GM19043 (cell line): ENCODE results near the gene SOCS1.

Source experiments
- ATAC-seq: cut with Tn5 transposase; IDR thresholded peaks from one replicate; pipeline ENCODE4 v1.9.1; 2021; ENCODE audit warnings: low read depth; ENCODE audit not compliant: unreplicated experiment

SOCS1 gene

DNA sequence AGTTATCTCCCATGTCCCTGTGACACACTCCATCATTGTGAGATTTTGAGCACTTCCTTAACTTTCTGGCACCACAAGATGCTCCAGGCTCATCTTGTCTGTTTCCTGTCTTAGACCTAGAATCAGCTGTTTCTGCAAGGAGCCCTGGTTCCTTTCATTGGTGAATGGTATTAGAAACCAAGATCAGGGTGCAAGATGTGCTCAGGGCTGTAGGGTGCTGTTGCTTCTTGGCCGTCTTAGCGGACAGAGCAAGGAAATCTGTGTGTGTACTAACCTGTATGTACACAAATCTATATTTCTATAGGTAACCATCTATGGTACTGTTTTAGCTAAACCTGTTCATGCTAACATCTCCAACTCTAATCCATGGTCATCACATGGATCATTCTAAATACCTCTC is 33.2 kb upstream of the SOCS1 start:
- no peak for ATAC-seq

DNA sequence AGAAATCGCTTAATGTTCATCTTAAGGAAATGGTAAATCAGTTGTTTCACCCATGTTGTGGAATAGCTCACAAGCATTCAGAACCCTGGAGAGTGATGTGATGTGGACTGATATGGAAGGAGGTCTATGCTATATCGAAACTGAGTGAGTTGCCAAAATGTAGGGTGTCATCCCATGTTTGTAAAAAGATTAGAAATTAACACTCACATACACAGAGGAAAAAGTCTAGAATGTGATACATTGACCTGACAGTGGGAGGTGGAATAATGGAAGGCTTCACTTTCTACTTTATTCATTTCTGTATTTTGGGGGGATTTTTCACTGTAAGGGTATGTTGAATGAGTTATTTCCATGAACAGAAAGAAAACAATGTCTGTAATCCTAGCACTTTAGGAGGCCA is 29.8 kb upstream of the SOCS1 start:
- no peak for ATAC-seq

DNA sequence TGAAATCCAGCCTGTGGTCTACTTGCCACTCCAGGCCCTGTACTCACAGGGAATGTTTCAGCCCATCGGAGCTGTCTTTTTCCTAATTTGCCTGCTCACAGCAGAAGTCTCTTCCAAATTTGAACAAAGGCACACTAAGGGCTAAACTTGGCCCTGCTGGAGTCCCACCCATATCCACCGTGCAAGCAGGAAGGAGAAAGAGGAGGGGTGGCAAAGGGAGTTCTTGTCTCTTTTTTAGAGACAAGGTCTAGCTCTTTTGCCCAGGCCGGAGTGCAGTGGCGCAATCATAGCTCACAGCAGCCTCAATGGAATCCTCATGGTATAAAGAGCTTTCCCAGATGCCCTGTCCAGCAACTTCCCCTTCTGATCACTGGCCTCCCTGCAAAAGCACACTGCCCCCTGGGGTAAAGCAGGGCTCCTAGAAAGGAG is 27.8 kb upstream of the SOCS1 start:
- ATAC-seq: no peak

DNA sequence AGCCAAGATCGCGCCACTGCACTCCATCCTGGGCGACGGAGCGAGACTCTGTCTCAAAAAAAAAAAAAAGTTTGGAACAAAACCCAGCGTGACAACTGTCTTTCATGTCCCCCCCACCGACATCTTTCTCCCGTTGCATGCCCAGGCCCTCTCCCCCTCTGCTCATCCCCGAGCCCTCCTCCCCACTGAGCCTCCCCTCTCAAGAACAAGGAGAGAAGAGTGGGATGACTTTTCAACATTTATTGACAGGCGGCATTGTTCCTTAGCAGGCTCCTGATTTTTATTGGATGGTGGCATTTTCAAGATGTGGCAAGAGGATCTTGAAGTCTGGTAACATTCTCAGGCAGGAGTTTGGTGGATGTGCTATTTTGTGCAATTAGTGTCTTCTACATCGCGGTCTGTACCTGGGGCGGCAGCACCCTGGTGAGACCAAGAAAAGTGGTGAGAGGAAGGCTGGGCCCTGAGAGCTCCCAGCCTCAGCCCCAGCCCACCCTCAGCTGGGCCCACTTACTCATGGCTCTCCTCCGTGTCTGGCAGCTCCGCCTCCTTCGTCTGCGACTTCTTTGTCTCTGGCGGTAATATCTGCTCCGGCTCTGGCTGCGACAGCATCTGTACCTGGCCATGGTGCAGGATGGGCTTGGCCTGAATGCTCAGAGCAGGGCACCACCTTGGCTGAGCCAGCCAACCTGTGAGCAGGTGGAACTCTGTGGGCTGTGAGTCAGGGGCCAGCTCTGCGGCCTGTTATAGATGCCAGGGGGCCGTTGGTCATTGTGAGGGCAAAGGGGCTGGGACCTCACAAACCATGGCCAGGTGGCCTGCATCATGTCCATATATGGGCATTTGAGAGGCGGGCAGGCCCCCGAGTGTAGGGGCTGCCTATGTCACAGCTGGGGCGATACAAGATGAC is 24.9 kb upstream of the SOCS1 start, which contains the start of gene PRM1:
Gene PRM1 (minus strand): TSS at position 715 of the 907 bp plus-strand sequence. CDS start 92 bp downstream, at position 623.
- ATAC-seq: no peak

DNA sequence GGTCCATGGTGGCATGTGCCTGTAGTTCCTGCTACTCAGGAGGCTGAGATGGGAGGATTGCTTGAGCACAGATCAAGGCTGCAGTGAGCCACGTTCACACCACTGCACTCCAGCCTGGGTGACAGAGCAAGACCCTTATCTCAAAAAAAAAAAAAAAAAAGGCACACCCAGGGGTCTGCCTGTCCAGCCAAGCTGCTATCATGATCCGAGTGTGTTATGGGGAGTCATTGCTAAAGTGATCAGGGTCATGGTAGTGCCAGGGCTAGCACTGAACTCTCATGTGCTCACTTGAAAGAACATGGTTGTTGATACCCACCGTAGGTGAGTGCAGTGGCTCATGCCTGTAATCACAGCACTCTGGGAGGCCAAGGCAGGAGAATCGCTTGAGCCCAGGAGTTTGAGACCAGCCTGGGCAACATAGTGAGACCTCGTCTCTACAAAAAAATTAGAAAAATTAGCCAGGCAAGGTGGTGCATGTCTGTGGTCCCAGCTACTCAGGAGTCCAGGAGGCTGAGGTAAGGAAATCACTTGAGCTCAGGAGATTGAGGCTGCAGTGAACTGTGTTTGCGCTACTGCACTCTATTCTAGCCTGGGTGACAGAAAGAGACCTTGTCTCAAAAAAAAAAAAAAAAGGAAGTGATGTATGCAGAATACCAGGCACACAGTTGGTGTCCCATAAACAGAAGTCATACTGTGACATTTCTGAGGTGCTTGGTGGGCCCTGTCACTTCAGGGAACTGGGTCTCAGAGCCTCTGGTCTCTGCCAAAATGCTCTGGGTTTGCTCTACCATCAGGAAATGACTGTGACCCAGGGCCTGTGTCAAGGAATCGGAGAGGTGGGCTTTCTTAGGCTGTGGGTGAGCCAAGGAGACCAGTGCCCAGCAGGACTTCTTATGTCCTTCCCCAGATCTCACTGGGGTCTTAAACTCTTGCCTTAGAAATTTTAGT is 23.0 kb upstream of the SOCS1 start:
- ATAC-seq: no peak

DNA sequence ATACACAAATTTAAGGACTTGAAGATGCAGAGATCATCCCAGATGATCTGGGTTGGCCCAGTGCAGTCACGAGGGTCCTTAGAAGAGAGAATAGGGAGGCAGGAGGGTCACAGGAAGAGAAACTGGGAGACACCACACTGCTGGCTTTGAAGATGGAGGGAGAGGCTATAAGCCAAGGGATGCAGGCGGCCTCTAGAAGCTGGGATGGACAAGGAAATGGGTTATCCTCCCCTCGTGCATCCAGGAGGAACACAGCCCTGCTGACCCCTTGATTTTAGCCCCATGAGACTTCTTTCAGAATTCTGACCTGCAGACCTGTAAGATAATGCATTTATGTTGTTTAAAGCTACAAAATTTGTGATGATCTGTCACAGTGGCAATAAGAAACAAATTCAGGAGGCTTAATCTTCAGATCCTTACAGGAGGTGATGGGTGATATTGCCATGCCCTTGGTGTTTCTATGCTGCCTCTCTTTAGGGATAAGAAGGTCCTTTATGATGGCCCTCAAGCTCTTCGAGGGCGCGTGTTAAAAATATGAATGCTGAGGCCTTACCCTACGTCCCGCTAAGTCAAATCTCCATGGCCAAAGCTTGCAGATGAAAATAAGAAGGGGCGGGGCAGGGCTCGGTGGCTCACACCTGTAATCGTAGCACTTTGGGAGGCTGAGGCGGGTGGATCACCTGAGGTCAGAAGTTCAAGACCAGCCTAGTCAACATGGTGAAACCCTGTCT is 21.8 kb upstream of the SOCS1 start:
- no peak for ATAC-seq

DNA sequence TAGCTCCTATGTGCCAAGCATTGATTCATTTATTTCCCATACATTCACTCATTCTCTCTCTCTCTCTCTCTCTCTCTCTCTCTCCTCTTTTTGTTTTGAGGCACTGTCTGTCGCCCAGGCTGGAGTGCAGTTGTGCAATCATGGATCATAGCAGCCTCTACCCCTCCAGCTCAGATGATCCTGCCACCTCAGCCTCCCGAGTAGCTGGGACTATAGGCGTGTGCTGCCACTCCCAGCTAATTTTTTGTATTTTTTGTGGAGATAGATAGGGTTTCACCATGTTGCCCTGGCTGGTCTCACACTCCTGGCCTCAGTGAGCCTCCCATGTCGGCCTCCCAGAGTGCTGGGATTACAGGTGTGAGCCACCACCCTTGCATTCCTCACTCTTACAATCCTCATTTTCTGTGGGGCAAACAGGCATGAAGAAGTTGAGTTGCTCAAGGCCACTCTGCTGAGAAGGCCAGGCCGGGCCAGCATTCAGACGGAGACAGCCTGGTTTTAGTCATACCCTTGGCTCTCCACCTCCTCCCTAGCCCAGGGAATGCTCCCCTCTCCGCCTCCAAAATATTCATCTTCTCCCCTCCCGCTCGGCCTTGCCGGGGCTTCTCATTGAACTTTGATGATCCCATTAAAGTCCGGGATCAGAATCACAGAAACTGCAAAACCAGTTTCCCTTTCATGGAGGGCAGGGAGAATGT is 21.0 kb upstream of the SOCS1 start:
- ATAC-seq: no peak

DNA sequence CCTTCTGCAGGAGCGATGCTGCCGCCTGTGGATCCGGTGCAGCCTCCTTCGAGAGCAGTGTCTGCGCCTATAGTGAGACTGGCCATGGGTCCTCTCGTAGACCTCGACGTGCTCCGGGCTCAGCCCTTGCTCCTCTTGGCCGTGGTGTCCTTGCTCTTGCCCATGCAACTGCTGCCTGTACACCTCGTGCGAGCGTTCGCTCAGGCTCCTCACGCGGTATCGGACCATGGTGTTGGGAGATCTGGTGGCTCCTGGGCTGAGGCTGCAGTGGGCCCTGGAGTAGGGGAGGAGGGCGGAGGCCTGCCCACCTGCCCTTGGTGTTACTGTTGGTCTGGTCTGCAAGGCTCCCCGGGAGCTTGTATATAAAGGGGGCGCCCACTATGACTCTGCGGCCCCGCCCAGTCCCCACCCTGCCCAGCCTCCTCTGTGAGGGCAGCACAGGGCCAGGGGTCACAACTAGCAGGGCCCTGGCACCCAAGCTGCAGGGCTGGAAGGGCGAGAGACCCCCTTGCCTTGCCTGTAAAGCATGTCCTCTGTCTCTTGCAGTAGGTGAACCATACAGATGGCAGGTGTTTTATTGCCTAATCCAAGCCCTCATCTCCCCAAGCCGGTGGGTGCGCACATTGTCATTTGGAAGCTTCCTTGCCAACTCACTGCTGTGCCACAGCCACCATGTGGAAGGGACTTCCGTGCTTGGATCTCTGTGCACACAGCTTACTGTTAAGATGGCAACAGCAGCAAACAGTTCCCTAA is 20.3 kb upstream of the SOCS1 start, which contains the start of gene PRM2:
Gene PRM2 (minus strand): TSS at position 338 of the 753 bp plus-strand sequence. CDS start 110 bp downstream, at position 228.
- no peak for ATAC-seq

DNA sequence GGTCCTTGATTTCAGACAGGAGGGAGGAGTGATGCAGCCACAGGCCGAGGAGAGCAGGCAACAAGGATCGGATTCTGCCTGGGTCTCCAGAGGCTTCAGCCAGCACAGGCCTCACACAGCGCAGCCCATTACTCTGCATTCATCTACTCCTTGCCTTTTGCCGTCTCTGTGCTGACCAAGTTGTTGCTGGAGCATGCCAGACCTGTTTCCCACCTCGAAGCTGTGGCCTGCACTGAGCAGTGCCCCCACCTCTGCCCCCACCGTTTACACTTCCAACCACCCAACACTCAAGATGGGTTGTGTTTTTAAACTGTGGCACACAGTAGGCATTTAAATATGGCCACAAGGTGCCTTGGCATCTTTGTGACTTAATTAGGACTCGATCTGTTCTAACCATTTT is 19.0 kb upstream of the SOCS1 start:
- ATAC-seq: no peak

DNA sequence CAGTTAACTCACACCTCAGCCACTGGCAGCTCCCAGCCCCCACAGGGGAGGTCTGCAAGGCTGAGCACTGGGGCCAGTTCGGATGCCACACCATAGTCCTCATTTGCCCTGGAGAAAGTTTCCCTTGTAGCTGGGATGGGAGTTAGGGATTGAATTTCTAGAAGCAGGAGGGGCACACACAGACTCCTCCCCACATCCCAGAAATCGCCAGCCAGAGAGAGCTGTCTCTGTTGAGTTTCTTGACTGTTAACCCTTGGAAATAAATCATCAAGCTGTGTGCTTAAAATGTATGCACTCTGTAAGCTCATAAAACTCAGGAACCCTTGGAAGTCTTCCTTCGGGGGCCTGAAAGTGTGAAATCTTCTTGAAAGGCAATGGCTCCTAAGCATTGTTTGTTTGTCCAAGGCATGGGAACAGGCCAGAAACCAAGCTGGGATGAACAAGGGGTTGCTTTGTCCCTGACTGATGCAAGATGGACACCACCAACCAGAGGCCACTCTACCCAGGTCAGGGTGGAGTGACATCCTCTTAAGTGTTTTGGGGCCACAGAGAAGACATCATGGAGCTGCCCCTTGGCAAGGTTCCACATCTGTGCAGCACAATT is 17.8 kb upstream of the SOCS1 start:
- ATAC-seq: no peak

DNA sequence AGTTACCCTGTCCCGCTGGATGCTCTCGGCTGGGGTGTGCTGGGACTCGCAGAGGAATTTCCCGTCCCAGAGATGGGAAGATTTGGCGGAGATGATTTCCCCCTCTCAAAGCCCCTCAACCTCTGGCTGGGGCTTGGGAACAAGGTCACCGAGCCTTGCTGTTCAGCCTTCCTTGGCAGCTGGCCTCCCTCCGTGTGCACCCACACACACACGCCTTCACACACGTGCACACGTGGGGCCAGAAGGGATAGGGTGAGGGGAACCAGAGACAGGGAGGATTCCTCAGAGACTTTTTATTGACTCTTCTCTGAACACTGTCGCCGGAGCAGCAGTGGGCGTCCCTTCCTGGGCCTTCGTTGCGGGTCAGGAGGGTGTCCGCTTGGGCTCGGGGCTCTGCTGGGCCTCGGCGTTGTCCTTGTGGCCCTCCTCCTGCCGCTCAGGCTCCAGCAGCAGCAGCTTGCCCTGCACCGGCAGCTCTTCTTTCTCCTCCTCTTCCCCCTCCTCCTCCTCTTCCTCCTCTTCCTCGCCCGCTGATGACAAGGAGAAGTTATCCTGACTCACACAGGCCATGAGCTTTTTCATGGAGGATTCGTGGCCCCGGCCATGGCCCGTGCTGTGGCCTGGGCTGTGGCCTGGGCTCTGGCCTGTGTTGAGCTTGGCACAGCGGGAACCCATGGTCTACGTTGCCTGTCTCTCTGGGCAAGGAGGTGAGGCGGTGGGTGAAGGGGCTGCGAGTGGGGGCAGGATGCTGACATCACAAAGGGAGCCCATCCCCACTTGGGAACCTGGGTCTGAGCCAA is 17.1 kb upstream of the SOCS1 start, which contains the start of gene PRM3:
Gene PRM3 (minus strand): TSS at position 709 of the 800 bp plus-strand sequence. CDS start 34 bp downstream, at position 675.
- ATAC-seq: no peak

DNA sequence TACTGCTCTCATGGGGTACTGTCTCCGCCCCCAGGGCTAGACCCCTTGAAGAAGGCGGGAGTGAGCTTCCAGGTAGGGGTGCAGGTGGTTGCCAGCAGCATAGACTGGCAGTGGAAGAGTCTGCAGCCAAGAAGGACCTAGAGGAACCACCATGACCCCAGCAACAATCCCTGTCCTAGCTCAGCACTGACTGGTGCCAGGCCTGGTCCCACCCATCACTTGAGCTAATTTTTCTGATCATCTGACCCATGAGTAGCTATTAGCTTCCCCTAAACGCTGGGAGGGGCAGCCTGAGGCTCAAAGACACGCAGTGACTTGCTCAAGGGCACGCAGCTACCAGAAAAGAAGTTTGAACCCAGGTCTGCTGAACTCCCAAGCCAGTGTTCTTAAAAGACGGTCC is 16.5 kb upstream of the SOCS1 start:
- no peak for ATAC-seq

DNA sequence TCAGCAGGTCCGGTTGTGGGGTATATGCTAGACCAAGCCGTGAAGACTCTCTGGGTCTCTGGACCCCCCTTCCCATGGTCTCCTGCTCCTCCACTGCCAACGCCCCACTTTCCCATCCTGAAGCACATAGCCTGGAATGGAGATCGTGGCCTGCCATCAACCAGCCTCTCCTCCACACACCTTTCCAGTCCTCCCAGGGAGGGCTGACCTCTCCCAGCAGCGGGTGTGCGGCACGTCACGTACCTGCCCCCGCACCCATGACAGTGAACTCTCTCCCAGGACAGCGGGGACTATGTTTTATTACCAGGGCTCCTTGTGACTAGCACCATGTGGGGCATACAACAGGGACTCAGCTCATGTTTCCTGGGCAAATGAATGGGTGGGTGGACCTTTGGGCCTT is 15.6 kb upstream of the SOCS1 start:
- ATAC-seq: no peak

DNA sequence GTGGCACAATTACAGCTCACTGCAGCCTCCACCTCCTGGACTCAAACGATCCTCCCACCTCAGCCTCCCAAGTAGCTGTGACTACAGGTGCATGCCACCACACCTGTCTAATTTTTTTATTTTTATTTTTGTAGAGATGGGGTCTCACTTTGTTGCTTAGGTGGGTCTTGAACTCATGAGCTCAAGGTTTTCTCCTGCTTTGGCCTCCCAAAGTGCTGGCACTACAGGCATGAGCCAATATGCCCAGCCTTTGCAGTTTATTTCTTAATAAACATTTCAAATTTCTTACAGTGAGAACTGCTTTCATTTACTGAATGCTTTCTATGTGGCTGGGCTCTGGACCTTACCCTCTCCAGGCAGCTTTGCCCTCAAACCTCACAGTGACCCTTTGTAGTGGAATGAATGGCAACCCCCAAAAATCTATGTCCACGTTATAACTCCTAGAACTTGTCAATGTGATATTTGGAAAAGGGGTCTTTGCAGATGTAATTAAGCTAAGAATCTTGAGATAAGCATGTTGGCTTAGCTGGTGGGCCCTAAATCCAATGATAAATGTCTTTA is 14.7 kb upstream of the SOCS1 start:
- ATAC-seq: no peak

DNA sequence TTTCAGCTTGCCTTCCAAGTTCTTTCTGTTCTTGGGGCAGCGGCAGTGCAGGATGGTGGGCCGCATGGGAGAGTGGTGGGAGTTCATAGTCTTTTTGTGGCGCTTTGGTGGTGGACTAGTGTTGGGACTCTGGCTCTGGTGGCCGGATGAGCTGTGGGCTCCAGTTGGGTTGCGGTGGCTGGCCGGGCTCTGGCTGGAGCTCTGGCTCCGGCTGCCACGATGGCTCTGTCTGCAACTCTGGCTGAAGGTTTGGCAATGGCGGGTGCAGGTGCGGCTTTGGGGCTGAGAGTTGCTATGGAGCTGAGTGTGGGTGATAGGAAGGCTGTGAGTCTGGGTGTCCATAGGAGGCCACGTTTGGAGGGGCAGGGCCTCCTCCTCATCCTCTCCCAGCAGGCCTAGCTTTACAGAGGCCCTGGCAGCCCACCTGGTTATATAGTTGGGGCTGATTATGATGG is 12.9 kb upstream of the SOCS1 start, which contains the start of gene TNP2:
Gene TNP2 (minus strand): TSS at position 405 of the 455 bp plus-strand sequence. CDS start 63 bp downstream, at position 342.
- ATAC-seq: no peak

DNA sequence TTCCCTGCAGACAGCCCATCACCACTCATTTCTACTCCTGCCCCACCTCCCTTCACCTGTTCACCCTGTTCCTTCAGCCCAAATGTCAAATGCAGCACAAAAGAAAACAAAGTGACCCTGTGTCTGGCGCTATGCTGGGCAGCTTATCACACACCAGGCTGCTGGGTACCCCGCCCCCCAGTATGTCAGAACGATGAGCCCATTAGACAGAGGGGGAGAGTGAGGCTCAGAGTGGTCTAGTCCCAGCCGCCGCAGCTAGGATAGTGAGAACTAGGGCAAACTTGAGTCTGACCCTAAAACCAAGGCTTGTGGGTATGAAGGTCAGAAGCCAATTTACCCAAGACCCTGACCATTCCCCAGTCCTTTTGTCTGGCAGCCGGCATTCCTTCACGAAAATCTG is 9.1 kb upstream of the SOCS1 start:
- ATAC-seq: no peak

DNA sequence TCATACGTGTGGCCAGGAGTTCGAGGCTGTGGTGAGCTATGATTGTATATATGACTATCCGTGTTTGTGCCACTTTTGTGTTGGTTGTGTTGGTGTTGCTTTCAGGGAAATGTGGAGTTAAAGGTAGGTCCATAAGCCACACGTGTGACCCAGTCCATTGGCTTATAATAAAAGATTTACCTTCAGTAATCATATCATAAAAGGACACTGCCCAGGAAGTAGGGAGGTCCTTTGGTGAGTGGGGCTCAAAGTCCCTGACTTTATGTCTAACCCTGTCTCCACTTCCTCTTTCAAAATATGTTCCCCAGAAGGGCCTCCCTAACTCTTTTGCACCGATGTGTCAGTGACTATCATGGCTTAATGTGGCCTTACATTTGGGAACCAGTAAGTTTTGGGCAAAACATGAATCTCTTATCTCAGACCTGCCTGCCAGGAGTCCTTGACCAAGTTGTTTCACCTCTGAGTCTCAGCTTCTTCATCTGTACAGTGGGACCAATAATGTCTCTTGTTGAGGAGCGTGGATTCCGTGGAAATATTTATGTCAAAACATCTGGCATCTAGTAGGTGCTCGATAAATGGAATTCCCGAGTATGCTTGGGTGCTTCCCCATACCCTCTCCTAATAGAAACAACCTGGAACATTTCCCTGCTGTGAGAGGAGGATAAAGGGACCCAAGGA is 8.3 kb upstream of the SOCS1 start:
- ATAC-seq: no peak
